Nucleus accumbens (tissue), 56 donors: ENCODE data around the gene DSTN.
"Not testable (repeated sequence)": the region's sequence is repeated elsewhere in the genome, so short reads cannot be mapped to it uniquely, and the experiment has no call there.

ENCODE experiments used
- DNase-seq, 56 donors: peaks; one replicate each; lab custom pipeline; 2025; lab: John Stamatoyannopoulos, UW

The DSTN gene

DNA sequence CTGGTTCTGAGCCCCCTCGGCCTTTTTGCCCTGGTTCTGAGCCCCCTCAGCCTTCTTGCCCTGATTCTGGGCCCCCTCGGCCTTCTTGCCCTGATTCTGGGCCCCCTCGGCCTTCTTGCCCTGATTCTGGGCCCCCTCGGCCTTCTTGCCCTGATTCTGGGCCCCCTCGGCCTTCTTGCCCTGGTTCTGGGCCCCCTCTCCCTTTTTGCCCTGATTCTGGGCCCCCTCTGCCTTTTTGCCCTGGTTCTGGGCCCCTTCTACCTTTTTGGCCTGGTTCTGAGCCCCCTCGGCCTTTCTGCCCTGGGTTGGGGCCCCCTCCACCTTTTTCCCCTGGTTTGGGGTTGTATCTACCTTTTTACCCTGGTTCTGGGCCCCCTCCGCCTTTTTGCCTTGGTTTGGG lies 89.5 kb downstream of the DSTN start:
- not testable (repeated sequence) for DNase-seq
